ENCODE data around the gene RABEP2.

Gene RABEP2

DNA sequence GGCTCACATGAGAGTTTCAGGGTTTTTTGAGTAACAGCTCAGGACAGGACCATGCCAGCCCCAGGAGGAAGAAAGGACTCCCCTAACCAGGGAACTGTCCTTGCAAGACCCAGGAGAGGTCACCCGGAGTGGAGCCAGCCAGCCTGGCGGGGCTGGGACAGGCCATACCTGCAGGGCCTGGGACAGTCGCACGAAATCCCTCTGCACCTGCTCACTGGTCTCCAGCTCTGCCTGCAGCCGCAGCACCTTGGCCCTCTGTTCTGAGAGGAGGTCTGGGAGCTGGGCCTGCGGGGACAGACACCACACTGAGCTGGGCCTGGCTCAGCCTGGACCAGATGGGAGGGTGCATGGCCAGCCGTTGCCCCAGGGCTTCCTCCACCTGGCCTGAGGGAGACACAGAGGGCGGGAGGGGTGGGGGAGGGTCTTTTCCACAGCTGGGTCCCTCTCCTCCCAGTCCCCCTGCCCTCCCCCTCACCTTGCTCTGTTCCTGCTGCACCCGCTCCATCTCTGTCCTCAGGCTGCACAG, 19.7 kb downstream of the RABEP2 start:
- Histone ChIP-seq H3K27me3 (ENCODE audit: insufficient read depth, low read length) (no peaks in the 10 kb centered on the region), H3K9me3 (ENCODE audit: low read length) (no peaks in the 10 kb centered on the region), H3K36me3 (ENCODE audit: insufficient read depth, low read length) (peaks cover 4% of the 10 kb centered on the region)

DNA sequence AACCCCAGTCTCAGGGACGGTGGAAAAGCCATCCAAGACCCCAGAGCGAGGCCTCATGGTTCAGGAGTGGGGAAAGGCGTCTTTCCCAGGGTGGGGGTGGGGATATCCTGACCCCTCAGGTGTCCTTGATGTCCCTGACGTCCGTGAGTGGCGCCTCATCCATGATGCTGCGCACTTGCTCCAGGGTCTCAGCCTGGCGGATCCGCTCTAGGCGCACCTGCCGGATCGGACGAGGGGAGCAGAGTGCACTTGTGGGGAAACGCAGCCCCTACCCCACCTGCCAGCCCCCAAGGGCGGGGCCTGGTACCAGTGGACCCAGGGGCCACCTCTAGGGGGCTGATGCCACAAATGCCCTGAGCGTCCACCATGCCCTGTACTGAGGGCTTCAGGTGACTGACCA, 20.2 kb downstream of the RABEP2 start:
- Histone ChIP-seq H3K27me3 (ENCODE audit: insufficient read depth, low read length) (no peaks in the 10 kb centered on the region), H3K4me3 (ENCODE audit: low read length) (no peak overlapping the region), H3K36me3 (ENCODE audit: insufficient read depth, low read length) (peaks cover 4% of the 10 kb centered on the region), H3K4me1 (ENCODE audit: insufficient read depth, low read length) (peaks cover 4% of the 10 kb centered on the region), H2AFZ (ENCODE audit: low read depth, low read length) (no peak overlapping the region), H3K9me3 (ENCODE audit: low read length) (no peaks in the 10 kb centered on the region)

More for the DNA sequence above, 19.7 kb downstream of the RABEP2 start:
- peaks cover 4% of the 10 kb centered on the region for H3K4me1 ChIP-seq (ENCODE audit: insufficient read depth, low read length)
- no peak overlapping the region for H3K4me3 ChIP-seq (ENCODE audit: low read length)
- H2AFZ ChIP-seq (ENCODE audit: low read depth, low read length) = no peak overlapping the region

DNA sequence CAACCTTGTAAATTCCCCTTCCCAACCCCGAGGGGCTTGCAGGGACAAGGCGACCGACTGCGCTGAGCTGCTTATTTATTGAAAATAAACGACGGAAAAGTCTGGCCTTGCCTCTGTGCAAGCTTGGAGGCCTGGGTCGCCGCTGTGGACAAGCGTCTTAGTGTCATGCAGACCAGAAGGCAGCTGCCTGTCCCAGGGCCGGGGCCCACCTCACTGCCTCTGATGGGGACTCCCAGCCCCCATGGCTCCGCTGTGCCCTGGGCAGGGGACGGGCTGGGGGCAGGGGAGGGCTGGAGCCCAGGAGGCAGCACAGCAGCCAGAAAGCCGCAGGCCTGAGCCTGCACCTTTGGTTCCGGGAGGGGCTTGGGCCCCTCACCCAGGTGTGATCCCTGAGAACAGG, 20.7 kb downstream of the RABEP2 start:
- no peak overlapping the region for H2AFZ ChIP-seq (ENCODE audit: low read depth, low read length)
- no peak overlapping the region for H3K4me3 ChIP-seq (ENCODE audit: low read length)
- no peaks in the 10 kb centered on the region for H3K9me3 ChIP-seq (ENCODE audit: low read length)
- peaks cover 6% of the 10 kb centered on the region for H3K36me3 ChIP-seq (ENCODE audit: insufficient read depth, low read length)
- H3K4me1 ChIP-seq (ENCODE audit: insufficient read depth, low read length) = peaks cover 4% of the 10 kb centered on the region
- H3K27me3 ChIP-seq (ENCODE audit: insufficient read depth, low read length) = no peaks in the 10 kb centered on the region

DNA sequence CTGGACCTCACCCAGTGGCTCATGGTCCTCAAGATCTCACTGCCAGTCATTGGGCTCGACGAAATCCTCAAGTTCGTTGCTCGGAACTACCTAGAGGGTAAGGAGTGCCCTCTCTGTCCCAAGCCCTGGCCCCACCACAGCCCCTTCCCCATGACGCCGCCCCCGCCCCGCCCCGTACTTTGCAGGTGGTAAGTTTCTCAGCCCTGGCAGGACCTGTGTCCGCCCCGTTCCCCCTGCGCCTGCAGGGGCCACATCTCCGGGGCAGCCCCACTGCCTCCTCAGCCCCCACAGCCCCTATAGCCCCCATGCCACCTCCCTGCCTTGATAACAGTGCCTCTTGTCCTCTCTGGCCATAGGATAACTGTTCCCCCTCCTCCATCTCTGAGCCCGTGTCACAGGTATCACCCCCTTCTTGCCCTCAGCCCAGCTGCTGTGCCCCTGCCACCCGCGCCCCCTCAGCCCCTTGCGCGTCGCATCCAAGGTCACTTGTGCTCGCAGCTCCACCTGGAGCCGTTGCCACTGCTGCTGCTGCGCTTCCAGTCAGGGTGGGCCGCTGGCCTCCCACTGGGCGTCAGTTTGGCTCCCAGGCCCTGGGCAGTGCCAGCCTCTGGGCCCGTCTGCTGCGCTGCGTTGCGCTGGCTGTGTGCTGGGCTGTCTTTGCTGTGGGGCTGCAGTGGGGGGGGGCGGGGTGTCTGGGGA, 21.5 kb downstream of the RABEP2 start:
- H2AFZ ChIP-seq (ENCODE audit: low read depth, low read length) = no peak overlapping the region
- no peak overlapping the region for H3K4me3 ChIP-seq (ENCODE audit: low read length)
- H3K4me1 ChIP-seq (ENCODE audit: insufficient read depth, low read length) = peaks cover 4% of the 10 kb centered on the region
- no peaks in the 10 kb centered on the region for H3K27me3 ChIP-seq (ENCODE audit: insufficient read depth, low read length)
- H3K36me3 ChIP-seq (ENCODE audit: insufficient read depth, low read length) = peaks cover 7% of the 10 kb centered on the region
- H3K9me3 ChIP-seq (ENCODE audit: low read length) = no peaks in the 10 kb centered on the region

DNA sequence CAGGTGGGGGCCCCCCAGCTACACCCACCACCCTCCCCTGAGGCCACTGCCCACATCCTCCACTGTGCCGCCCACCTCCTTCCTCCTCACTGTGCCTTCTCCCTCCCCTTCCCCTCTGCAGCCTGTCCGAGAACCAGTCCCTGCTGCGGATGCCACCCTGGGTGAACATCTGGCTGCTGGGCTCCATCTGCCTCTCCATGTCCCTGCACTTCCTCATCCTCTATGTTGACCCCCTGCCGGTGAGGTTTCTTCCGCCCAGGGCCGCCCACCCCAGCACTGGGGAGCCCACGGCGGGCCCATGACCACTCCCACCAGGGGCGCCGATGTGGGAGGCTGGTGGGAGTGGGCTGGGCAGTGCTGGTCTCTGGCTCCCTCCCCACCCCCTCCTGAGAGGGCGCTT, 22.1 kb downstream of the RABEP2 start:
- no peaks in the 10 kb centered on the region for H3K27me3 ChIP-seq (ENCODE audit: insufficient read depth, low read length)

DNA sequence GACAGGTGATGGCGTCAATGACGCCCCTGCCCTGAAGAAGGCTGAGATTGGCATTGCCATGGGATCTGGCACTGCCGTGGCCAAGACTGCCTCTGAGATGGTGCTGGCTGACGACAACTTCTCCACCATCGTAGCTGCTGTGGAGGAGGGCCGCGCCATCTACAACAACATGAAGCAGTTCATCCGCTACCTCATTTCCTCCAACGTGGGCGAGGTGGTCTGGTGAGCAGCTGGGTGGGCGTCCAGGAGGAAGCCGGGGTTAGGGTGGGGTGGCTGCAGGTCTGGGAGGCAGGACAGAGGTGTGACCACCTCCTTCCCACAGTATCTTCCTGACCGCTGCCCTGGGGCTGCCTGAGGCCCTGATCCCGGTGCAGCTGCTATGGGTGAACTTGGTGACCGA, 23.2 kb downstream of the RABEP2 start:
- H3K36me3 ChIP-seq (ENCODE audit: insufficient read depth, low read length) = peaks cover 7% of the 10 kb centered on the region
- H3K4me1 ChIP-seq (ENCODE audit: insufficient read depth, low read length) = peaks cover 4% of the 10 kb centered on the region
- no peaks in the 10 kb centered on the region for H3K27me3 ChIP-seq (ENCODE audit: insufficient read depth, low read length)

More for the DNA sequence above, 22.1 kb downstream of the RABEP2 start:
- peaks cover 7% of the 10 kb centered on the region for H3K36me3 ChIP-seq (ENCODE audit: insufficient read depth, low read length)
- no peaks in the 10 kb centered on the region for H3K9me3 ChIP-seq (ENCODE audit: low read length)
- H3K4me1 ChIP-seq (ENCODE audit: insufficient read depth, low read length) = peaks cover 4% of the 10 kb centered on the region
- H2AFZ ChIP-seq (ENCODE audit: low read depth, low read length) = no peak overlapping the region
- no peak overlapping the region for H3K4me3 ChIP-seq (ENCODE audit: low read length)

DNA sequence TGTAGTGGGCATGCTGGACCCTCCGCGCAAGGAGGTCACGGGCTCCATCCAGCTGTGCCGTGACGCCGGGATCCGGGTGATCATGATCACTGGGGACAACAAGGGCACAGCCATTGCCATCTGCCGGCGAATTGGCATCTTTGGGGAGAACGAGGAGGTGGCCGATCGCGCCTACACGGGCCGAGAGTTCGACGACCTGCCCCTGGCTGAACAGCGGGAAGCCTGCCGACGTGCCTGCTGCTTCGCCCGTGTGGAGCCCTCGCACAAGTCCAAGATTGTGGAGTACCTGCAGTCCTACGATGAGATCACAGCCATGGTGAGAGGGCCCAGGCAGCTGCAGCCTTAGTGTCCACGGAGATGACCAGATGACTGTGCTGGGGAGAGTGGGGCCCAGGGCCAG, 24.4 kb downstream of the RABEP2 start:
- H3K4me3 ChIP-seq (ENCODE audit: low read length) = no peak overlapping the region
- peaks cover 7% of the 10 kb centered on the region for H3K36me3 ChIP-seq (ENCODE audit: insufficient read depth, low read length)
- H3K4me1 ChIP-seq (ENCODE audit: insufficient read depth, low read length) = no peaks in the 10 kb centered on the region
- H2AFZ ChIP-seq (ENCODE audit: low read depth, low read length) = no peak overlapping the region
- H3K27me3 ChIP-seq (ENCODE audit: insufficient read depth, low read length) = no peaks in the 10 kb centered on the region
- H3K9me3 ChIP-seq (ENCODE audit: low read length) = no peaks in the 10 kb centered on the region

More for the DNA sequence above, 23.2 kb downstream of the RABEP2 start:
- Histone ChIP-seq H3K4me3 (ENCODE audit: low read length) (no peak overlapping the region), H2AFZ (ENCODE audit: low read depth, low read length) (no peak overlapping the region), H3K9me3 (ENCODE audit: low read length) (no peaks in the 10 kb centered on the region)

DNA sequence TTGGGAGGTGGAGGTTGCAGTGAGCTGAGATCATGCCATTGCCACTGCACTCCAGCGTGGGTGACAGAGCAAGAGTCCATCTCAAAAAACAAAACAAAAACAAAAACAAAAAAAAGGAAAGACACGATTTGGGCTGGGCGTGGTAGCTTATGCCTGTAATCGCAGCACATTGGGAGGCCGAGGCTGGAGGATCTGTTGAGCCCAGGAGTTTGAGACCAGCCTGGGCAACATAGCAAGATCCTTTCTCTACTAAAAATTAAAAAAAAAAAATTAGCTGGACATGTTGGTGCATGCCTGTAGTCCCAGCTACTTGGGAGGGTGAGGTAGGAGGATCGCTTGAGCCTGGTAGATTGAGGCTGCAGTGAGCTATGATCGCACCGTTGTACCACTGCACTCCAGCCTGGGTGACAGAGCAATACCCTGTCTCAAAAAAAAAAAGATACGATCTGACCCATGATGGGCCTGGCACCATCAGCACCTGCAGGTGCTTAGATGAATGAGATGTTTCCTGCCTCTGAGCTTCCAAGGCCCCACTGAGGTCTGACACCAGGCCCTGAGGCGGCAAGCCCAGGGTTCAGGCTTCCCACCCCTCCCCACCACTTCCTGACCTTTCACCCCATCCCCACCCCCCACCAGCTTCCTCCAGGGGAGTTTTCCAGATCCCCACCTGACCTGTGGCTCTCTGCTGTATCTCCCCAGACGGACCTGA, 25.0 kb downstream of the RABEP2 start:
- Histone ChIP-seq H3K27me3 (ENCODE audit: insufficient read depth, low read length) (no peaks in the 10 kb centered on the region), H3K4me3 (ENCODE audit: low read length) (no peak overlapping the region), H2AFZ (ENCODE audit: low read depth, low read length) (no peak overlapping the region), H3K36me3 (ENCODE audit: insufficient read depth, low read length) (peaks cover 7% of the 10 kb centered on the region), H3K4me1 (ENCODE audit: insufficient read depth, low read length) (no peaks in the 10 kb centered on the region), H3K9me3 (ENCODE audit: low read length) (no peaks in the 10 kb centered on the region)

DNA sequence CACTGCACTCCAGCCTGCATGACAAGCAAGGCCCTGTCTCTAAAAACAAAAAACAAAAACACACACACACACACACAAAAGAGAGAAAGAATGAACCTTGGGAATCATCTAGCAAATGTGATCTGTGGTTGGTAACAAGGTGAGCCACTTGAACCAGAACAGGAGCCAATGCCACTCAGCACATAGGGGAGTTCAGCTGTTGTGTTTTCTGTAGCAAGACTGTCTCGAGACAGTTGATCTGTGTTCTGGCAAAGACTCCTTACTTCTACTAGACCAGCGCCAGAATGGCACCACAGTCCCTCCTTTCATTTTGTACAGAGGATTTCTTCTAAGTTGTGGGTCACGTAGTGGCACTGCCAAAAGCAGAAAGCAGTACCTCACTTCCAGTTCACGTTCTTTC, 26.1 kb downstream of the RABEP2 start:
- Histone ChIP-seq H2AFZ (ENCODE audit: low read depth, low read length) (no peak overlapping the region), H3K36me3 (ENCODE audit: insufficient read depth, low read length) (peaks cover 11% of the 10 kb centered on the region), H3K9me3 (ENCODE audit: low read length) (no peaks in the 10 kb centered on the region), H3K4me3 (ENCODE audit: low read length) (no peak overlapping the region), H3K4me1 (ENCODE audit: insufficient read depth, low read length) (no peaks in the 10 kb centered on the region), H3K27me3 (ENCODE audit: insufficient read depth, low read length) (no peaks in the 10 kb centered on the region)

DNA sequence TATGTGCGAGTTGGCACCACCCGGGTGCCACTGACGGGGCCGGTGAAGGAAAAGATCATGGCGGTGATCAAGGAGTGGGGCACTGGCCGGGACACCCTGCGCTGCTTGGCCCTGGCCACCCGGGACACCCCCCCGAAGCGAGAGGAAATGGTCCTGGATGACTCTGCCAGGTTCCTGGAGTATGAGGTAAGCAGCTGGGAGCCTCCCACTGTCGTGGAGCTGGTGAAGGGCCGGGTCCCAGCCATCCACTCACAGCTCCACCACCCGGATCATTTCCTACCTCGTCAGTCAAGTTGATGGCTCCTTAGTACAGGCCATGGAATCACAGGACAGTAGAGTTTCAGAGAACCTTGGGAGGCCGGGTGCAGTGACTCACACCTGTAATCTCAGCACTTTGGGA, 26.8 kb downstream of the RABEP2 start:
- Histone ChIP-seq H2AFZ (ENCODE audit: low read depth, low read length) (no peak overlapping the region), H3K4me3 (ENCODE audit: low read length) (no peak overlapping the region), H3K4me1 (ENCODE audit: insufficient read depth, low read length) (no peaks in the 10 kb centered on the region), H3K27me3 (ENCODE audit: insufficient read depth, low read length) (no peaks in the 10 kb centered on the region), H3K36me3 (ENCODE audit: insufficient read depth, low read length) (peaks cover 10% of the 10 kb centered on the region), H3K9me3 (ENCODE audit: low read length) (no peaks in the 10 kb centered on the region)

DNA sequence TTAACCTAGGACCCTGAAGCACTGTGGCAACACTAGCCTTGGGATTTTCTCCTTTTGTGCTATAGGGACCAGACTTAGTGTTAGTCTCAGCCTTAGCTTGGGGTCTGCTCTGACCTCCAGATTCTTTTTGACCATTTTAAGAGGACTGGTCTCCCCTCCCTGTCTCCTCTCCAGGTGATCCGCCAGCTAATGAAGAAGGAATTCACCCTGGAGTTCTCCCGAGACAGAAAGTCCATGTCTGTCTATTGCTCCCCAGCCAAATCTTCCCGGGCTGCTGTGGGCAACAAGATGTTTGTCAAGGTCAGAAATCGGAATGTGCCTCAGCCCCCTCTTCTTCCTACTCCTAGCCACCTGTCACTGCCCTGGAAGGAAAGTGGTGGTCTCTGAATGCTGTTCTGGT, 27.2 kb downstream of the RABEP2 start:
- no peaks in the 10 kb centered on the region for H3K27me3 ChIP-seq (ENCODE audit: insufficient read depth, low read length)
- H3K9me3 ChIP-seq (ENCODE audit: low read length) = no peaks in the 10 kb centered on the region
- no peak overlapping the region for H3K4me3 ChIP-seq (ENCODE audit: low read length)
- peaks cover 10% of the 10 kb centered on the region for H3K36me3 ChIP-seq (ENCODE audit: insufficient read depth, low read length)
- H2AFZ ChIP-seq (ENCODE audit: low read depth, low read length) = no peak overlapping the region
- H3K4me1 ChIP-seq (ENCODE audit: insufficient read depth, low read length) = no peaks in the 10 kb centered on the region

DNA sequence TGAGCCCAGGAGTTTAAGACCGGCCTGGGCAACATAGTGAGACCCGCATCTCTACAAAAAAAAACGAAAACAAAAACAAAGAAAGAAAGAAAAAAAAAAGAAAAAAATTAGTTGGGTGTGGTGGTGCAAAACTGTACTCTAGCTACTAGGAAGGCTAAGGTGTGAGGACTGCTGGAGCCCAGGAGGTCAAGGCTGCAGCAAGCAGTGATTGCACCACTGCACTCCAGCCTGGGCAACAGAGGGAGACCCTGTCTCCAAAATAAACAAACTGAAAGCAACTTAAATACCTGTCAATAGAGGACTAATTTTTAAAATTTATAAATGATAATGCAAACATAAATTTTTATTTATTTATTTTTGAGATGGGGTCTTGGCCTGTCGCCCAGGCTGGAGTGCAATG, 29.4 kb downstream of the RABEP2 start:
- H3K4me1 ChIP-seq (ENCODE audit: insufficient read depth, low read length) = no peaks in the 10 kb centered on the region
- H3K36me3 ChIP-seq (ENCODE audit: insufficient read depth, low read length) = peaks cover 10% of the 10 kb centered on the region
- no peak overlapping the region for H3K4me3 ChIP-seq (ENCODE audit: low read length)
- H3K9me3 ChIP-seq (ENCODE audit: low read length) = no peaks in the 10 kb centered on the region
- H3K27me3 ChIP-seq (ENCODE audit: insufficient read depth, low read length) = no peaks in the 10 kb centered on the region
- H2AFZ ChIP-seq (ENCODE audit: low read depth, low read length) = no peak overlapping the region

DNA sequence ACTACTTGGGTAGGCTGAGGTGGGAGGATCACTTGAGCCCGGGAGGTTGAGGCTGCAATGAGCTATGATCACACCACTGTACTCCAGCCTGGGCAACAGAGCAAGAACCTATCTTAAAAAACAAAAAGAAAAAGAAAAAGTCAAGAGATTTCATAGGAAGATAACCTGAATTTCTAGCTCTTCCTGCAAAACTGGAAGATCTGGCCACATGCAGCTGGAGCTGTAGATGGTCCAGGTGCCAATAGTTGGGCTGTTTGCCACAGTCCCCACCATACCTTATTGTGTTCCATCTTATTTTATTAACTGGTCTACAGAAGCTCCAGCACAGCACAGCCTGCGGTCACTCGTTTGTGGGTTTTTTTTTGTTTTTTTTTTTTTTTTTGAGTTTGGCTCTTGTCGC, 31.7 kb downstream of the RABEP2 start:
- H3K27me3 ChIP-seq (ENCODE audit: insufficient read depth, low read length) = no peaks in the 10 kb centered on the region
- H3K36me3 ChIP-seq (ENCODE audit: insufficient read depth, low read length) = peaks cover 6% of the 10 kb centered on the region
- H3K4me1 ChIP-seq (ENCODE audit: insufficient read depth, low read length) = no peaks in the 10 kb centered on the region
- H3K4me3 ChIP-seq (ENCODE audit: low read length) = no peak overlapping the region
- no peak overlapping the region for H2AFZ ChIP-seq (ENCODE audit: low read depth, low read length)
- no peaks in the 10 kb centered on the region for H3K9me3 ChIP-seq (ENCODE audit: low read length)

Measured in neuron (in vitro differentiated cells).